Peyer's patch (tissue), 4 donors: Measurements from ENCODE around the gene EEFSEC. TPM values are rescaled to one million over a fixed set of nuclear protein-coding genes. Genes with fewer than 3 reads are reported as not detected.

ENCODE experiments used
- DNase-seq, 3 donors: peaks; one replicate each; pipeline ENCODE4 v3.0.0-alpha.2; 2017 to 2019
- H3K27ac ChIP-seq, 4 donors: fragments of 200-600 bp; sonication (generic); one replicate each; pipeline ENCODE4 v1.5.1; 2016 to 2019
- H3K27me3 ChIP-seq, 2 donors: fragments of 200-600 bp; sonication (generic); one replicate each; pipeline ENCODE4 v1.5.1; 2019
- H3K36me3 ChIP-seq, 3 donors: fragments of 200-600 bp; sonication (generic); one replicate each; pipeline ENCODE4 v1.5.1; 2016 to 2019
- H3K4me1 ChIP-seq, 4 donors: fragments of 200-600 bp; sonication (generic); one replicate each; pipeline ENCODE4 v1.5.1; 2016 to 2019
- H3K4me3 ChIP-seq, 4 donors: fragments of 200-600 bp; sonication (generic); 1 replicate in 3 of 4; 2 replicates in 1 of 4; pipeline ENCODE4 v1.5.1; 2016 to 2019; ENCODE audit warnings: mild to moderate bottlenecking in 1 of 4
- H3K9me3 ChIP-seq, 4 donors: fragments of 200-600 bp; sonication (generic); one replicate each; pipeline ENCODE4 v1.5.1; 2016 to 2019; ENCODE audit warnings: mild to moderate bottlenecking in 1 of 4
- CTCF ChIP-seq, 6 experiments: fragments of 450-650 bp in 4 of 6; fragments of 200-600 bp in 2 of 6; sonication (generic) in 1 of 6; IDR thresholded peaks; one replicate each; pipeline ENCODE4 v1.5.1; 2017 to 2019; ENCODE audit warnings: antibody characterized with exemption in 6 of 6, mild to moderate bottlenecking in 3 of 6, moderate library complexity in 1 of 6
- POLR2A ChIP-seq, 2 donors: fragments of 450-650 bp; IDR thresholded peaks; one replicate each; pipeline ENCODE4 v1.5.1; 2017; ENCODE audit warnings: antibody characterized with exemption in 2 of 2, mild to moderate bottlenecking in 2 of 2, moderate library complexity in 2 of 2
- total RNA-seq, 4 donors: library from RNA; depleted of rRNA; stranded (reverse); fragments of >200 nt; gene quantifications; one replicate each; pipeline ENCODE4 v1.1.0, GENCODE V29; 2016

Gene EEFSEC
- total RNA-seq, 4 donors from 2014 or later, result 11.7 to 50.3 (median 19.6) TPM

GRCh38 chr3:128301186-128302023 lies 148.1 kb downstream of the EEFSEC start:
- TF ChIP-seq POLR2A (IDR thresholded peaks at IDR 0.05) (no peak), CTCF (IDR thresholded peaks at IDR 0.05) (no peak)
- no peaks in the 10 kb centered on the region for H3K36me3 ChIP-seq
- H3K4me1 ChIP-seq, result no peaks in the 10 kb centered on the region
- DNase-seq, result peak in 1 of 3 donors; percentile 3
- H3K27me3 ChIP-seq, result no peaks in the 10 kb centered on the region
- H3K27ac ChIP-seq, result no peak overlapping the region
- H3K4me3 ChIP-seq, result no peak overlapping the region
- no peaks in the 10 kb centered on the region for H3K9me3 ChIP-seq

- Histone ChIP-seq H3K27ac (no peak overlapping the region), H3K9me3 (no peaks in the 10 kb centered on the region), H3K4me1 (no peaks in the 10 kb centered on the region), H3K27me3 (no peaks in the 10 kb centered on the region), H3K36me3 (no peaks in the 10 kb centered on the region), H3K4me3 (no peak overlapping the region)
- no peak for TF ChIP-seq CTCF (IDR thresholded peaks at IDR 0.05)
- TF ChIP-seq POLR2A (IDR thresholded peaks at IDR 0.05), result no peak
- DNase-seq, result no peak
These were observed 153.2 kb downstream of the EEFSEC start for GRCh38 chr3:128306481-128306880.

GRCh38 chr3:128307029-128307633 lies 153.8 kb downstream of the EEFSEC start:
- Histone ChIP-seq H3K9me3 (no peaks in the 10 kb centered on the region), H3K27me3 (no peaks in the 10 kb centered on the region), H3K27ac (no peak overlapping the region), H3K4me1 (no peaks in the 10 kb centered on the region), H3K36me3 (no peaks in the 10 kb centered on the region), H3K4me3 (no peak overlapping the region)
- DNase-seq, result peak in 1 of 3 donors; percentile 3
- TF ChIP-seq POLR2A (IDR thresholded peaks at IDR 0.05), result no peak
- peak in 3 of 6 experiments; percentile 19 to 38 (median 32) for TF ChIP-seq CTCF (IDR thresholded peaks at IDR 0.05)

GRCh38 chr3:128307781-128308469 lies 154.6 kb downstream of the EEFSEC start:
- DNase-seq, result peak in 1 of 3 donors; percentile 11
- no peaks in the 10 kb centered on the region for H3K9me3 ChIP-seq
- H3K4me3 ChIP-seq, result no peak overlapping the region
- no peak overlapping the region for H3K27ac ChIP-seq
- no peaks in the 10 kb centered on the region for H3K27me3 ChIP-seq
- no peaks in the 10 kb centered on the region for H3K36me3 ChIP-seq
- H3K4me1 ChIP-seq, result no peaks in the 10 kb centered on the region
- no peak for TF ChIP-seq CTCF (IDR thresholded peaks at IDR 0.05)
- no peak for TF ChIP-seq POLR2A (IDR thresholded peaks at IDR 0.05)

- DNase-seq, result peak in 1 of 3 donors; percentile 8
- TF ChIP-seq CTCF (IDR thresholded peaks at IDR 0.05), result no peak
- TF ChIP-seq POLR2A (IDR thresholded peaks at IDR 0.05), result no peak
- no peaks in the 10 kb centered on the region for H3K36me3 ChIP-seq
- no peaks in the 10 kb centered on the region for H3K4me1 ChIP-seq
- H3K27me3 ChIP-seq, result no peaks in the 10 kb centered on the region
- no peaks in the 10 kb centered on the region for H3K9me3 ChIP-seq
- no peak overlapping the region for H3K27ac ChIP-seq
- H3K4me3 ChIP-seq, result no peak overlapping the region
These were observed 155.7 kb downstream of the EEFSEC start for GRCh38 chr3:128309026-128309425.
